ENCODE results near the gene TOMM7.
"Not testable (repeated sequence)": the region's sequence is repeated elsewhere in the genome, so short reads cannot be mapped to it uniquely, and the experiment has no call there.

TOMM7 gene

DNA sequence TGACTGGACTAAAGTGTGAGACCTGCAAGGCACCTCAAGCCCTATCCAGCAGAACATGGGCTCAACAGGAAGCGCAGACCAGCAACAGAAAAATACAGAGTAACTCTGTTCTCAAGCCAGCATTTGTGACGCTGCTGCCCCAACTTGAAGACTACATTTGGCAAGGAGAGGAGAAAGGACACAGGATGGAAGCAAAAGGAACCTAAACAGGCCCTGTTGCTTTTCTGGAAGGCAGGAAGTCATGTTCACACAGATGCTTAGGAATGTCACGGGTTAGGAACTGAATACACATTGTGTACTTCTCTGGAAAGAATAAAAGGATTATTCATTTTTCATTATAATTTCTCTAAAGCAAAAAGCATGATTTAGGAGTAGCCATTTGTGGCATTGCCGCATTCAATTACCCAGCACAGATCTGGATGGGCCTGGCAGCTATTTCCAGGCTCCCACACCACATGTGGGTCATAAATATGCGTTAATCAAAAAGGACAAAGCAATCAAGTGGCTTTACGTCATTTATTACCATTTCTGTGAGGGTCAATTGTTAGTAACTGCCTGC, 19.8 kb upstream of the TOMM7 start:
- H3K27ac ChIP-seq, result no peak overlapping the region
- TF ChIP-seq CTCF (conservative IDR thresholded peaks at IDR 0.05), result no peak

DNA sequence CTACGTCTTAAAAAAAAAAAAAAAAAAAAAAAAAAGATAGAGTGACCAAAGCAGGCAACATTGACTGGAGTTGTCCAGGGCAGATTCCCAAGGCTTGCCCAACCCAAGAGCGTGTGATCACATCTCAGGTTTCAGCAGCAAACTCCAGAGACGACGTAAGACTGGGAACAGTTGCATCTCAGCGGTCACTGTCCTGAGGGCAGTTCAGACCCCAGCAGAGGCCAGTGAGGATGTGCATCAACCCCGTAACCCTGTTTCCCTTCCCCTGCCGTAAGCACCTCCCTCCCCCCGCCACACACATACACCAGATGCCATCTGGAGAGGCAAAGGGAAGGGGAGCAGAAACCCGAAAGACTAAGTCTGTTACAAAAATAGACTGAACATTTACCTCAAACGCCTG, 19.3 kb upstream of the TOMM7 start:
- TF ChIP-seq CTCF (conservative IDR thresholded peaks at IDR 0.05), result no peak
- H3K27ac ChIP-seq, result no peak overlapping the region

DNA sequence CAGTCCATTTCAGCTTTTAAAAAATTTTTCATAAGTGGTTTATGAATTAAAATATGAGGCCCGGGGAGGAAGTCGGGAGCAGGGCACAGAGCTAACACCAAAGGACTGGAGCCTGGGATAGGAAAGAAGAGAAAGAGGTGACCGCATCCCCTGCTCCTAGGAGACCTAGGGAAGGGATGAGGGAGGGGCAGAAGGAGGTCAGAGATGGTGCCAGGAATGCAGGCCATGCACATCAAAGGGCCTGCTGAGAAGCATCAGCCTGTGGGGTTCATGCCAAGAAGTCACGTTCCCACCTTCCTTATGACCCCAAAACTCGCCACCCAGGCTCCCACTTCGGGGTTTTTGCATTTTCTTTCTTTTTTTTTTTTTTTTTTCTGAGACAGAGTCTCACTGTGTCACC, 14.7 kb upstream of the TOMM7 start:
- TF ChIP-seq CTCF (conservative IDR thresholded peaks at IDR 0.05), result no peak

GRCh38 chr7:22836506-22836905, 13.9 kb upstream of the TOMM7 start:
- H3K27ac ChIP-seq, result not testable (repeated sequence)

More for the DNA sequence above, 14.7 kb upstream of the TOMM7 start:
- no peak overlapping the region for H3K27ac ChIP-seq

DNA sequence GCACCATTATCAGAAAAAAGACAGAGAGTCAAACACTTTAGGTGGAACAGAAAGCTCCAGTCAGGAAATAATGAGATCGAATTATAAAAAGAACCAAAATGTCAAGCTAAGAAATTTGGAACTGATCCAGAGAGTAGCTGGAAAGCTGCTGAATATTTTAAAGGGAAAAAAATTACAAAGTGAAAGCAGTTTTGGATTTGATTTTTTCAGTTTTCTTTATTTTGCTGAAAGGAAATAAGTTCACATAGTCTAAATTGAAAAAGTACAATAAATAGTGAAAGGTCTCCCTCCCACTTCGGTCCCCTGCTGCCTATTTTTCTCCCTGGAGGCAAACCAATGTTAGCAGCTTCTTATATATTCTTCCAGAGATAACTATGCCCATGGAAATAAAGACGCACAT, 11.3 kb upstream of the TOMM7 start:
- TF ChIP-seq CTCF (conservative IDR thresholded peaks at IDR 0.05), result no peak

DNA sequence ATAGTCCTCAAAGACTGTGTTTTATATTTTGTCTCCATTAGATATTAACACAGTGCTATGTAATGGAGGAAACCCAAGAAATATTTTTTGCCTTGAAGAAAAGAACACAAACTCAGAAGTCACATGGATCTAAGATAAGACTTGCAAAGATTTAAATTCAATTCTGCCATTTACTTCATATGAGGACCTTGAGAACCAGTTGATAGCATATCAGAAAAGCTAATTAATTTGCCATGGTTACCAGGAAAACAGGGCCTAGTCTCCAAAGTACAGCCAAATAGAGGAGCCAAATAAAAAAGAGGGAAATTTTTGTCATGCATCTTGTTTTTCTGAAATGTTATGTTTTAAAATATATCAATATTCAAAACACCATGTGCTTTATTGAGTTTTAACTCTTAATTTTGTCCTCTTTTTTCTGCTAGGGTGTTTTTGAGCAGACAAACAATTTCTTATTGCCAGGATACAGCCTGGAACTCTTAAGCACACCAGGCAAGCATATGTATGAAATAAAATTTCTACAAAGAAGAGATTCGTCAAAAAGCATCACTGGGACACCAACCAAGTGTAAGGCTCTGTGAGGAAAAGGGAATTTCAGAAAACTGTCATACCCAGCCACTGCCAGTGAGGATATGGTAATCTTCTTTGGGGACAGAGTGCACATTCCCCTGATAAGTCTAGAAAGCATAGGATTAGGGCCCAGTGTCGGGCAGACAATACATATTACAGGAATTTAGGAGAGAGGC, 10.6 kb upstream of the TOMM7 start:
- no peak for TF ChIP-seq CTCF (conservative IDR thresholded peaks at IDR 0.05)

More for the DNA sequence above, 11.3 kb upstream of the TOMM7 start:
- H3K27ac ChIP-seq, result no peak overlapping the region

GRCh38 chr7:22832401-22832800, 9.8 kb upstream of the TOMM7 start:
- H3K27ac ChIP-seq, result no peak overlapping the region
- no peak for TF ChIP-seq CTCF (conservative IDR thresholded peaks at IDR 0.05)

More for the DNA sequence above, 10.6 kb upstream of the TOMM7 start:
- H3K27ac ChIP-seq, result no peak overlapping the region

Measured in VCaP (cell line).